ENCODE results near the gene VAPB.

GRCh38 chr20:58394801-58395200 is 5.8 kb downstream of the VAPB start:
- TF ChIP-seq, protein P1, sequence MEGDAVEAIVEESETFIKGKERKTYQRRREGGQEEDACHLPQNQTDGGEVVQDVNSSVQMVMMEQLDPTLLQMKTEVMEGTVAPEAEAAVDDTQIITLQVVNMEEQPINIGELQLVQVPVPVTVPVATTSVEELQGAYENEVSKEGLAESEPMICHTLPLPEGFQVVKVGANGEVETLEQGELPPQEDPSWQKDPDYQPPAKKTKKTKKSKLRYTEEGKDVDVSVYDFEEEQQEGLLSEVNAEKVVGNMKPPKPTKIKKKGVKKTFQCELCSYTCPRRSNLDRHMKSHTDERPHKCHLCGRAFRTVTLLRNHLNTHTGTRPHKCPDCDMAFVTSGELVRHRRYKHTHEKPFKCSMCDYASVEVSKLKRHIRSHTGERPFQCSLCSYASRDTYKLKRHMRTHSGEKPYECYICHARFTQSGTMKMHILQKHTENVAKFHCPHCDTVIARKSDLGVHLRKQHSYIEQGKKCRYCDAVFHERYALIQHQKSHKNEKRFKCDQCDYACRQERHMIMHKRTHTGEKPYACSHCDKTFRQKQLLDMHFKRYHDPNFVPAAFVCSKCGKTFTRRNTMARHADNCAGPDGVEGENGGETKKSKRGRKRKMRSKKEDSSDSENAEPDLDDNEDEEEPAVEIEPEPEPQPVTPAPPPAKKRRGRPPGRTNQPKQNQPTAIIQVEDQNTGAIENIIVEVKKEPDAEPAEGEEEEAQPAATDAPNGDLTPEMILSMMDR (IDR thresholded peaks at IDR 0.05), result no peak
- TF ChIP-seq, protein P2, sequence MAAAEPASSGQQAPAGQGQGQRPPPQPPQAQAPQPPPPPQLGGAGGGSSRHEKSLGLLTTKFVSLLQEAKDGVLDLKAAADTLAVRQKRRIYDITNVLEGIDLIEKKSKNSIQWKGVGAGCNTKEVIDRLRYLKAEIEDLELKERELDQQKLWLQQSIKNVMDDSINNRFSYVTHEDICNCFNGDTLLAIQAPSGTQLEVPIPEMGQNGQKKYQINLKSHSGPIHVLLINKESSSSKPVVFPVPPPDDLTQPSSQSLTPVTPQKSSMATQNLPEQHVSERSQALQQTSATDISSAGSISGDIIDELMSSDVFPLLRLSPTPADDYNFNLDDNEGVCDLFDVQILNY (CRISPR knock-in tag; IDR thresholded peaks at IDR 0.05), result no peak
- no peak for TF ChIP-seq IRF2 (CRISPR knock-in tag; IDR thresholded peaks at IDR 0.05; ENCODE audit: borderline replicate concordance, low read depth)
- TF ChIP-seq, protein P3, sequence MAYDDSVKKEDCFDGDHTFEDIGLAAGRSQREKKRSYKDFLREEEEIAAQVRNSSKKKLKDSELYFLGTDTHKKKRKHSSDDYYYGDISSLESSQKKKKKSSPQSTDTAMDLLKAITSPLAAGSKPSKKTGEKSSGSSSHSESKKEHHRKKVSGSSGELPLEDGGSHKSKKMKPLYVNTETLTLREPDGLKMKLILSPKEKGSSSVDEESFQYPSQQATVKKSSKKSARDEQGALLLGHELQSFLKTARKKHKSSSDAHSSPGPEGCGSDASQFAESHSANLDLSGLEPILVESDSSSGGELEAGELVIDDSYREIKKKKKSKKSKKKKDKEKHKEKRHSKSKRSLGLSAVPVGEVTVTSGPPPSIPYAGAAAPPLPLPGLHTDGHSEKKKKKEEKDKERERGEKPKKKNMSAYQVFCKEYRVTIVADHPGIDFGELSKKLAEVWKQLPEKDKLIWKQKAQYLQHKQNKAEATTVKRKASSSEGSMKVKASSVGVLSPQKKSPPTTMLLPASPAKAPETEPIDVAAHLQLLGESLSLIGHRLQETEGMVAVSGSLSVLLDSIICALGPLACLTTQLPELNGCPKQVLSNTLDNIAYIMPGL (CRISPR knock-in tag; IDR thresholded peaks at IDR 0.05), result no peak
- no peak for TF ChIP-seq TEAD4 (CRISPR knock-in tag; IDR thresholded peaks at IDR 0.05)
- TF ChIP-seq ETV6 (CRISPR knock-in tag; IDR thresholded peaks at IDR 0.05), result no peak

Measured in WTC11 (cell line).